CD1c-positive myeloid dendritic cell (primary cell): ENCODE measurements around the gene CCDC68.
"Not testable (repeated sequence)": the region's sequence is repeated elsewhere in the genome, so short reads cannot be mapped to it uniquely, and the experiment has no call there.

ENCODE experiments used
- DNase-seq: peaks from one replicate; pipeline ENCODE4 v3.0.0-alpha.2; 2016; ENCODE audit errors: extremely low spot score

CCDC68 gene

GRCh38 chr18:54958704-54959625, at the start of gene CCDC68:
Gene CCDC68 (minus strand): TSS chr18:54959461. CDS start chr18:54942791, 16,670 bp downstream.
- DNase-seq, result no peak

GRCh38 chr18:55007602-55008001, 48.3 kb upstream of the CCDC68 start:
- DNase-seq, result no peak

- no peak for DNase-seq
These were observed 44.4 kb upstream of the CCDC68 start for GRCh38 chr18:55003695-55004094.

- no peak for DNase-seq
These were observed 43.0 kb upstream of the CCDC68 start for GRCh38 chr18:55002261-55002660.

GRCh38 chr18:55001394-55002024, 42.2 kb upstream of the CCDC68 start:
- no peak for DNase-seq

GRCh38 chr18:55000529-55000928, 41.3 kb upstream of the CCDC68 start:
- no peak for DNase-seq

GRCh38 chr18:54999016-54999415, 39.8 kb upstream of the CCDC68 start:
- DNase-seq, result no peak

GRCh38 chr18:54995421-54996143, 36.3 kb upstream of the CCDC68 start:
- DNase-seq, result no peak

GRCh38 chr18:54991981-54992380, 32.7 kb upstream of the CCDC68 start:
- DNase-seq, result no peak

- DNase-seq, result no peak
These were observed 25.6 kb upstream of the CCDC68 start for GRCh38 chr18:54984908-54985307.

GRCh38 chr18:54983791-54984190, 24.5 kb upstream of the CCDC68 start:
- no peak for DNase-seq

- peak; percentile 74 for DNase-seq
These were observed 23.9 kb upstream of the CCDC68 start for GRCh38 chr18:54983041-54983686.

- DNase-seq, result no peak
These were observed 21.8 kb upstream of the CCDC68 start for GRCh38 chr18:54981076-54981475.

GRCh38 chr18:54975598-54975997, 16.3 kb upstream of the CCDC68 start:
- no peak for DNase-seq

- no peak for DNase-seq
These were observed 13.8 kb upstream of the CCDC68 start for GRCh38 chr18:54973046-54973445.

GRCh38 chr18:54968807-54969206, 9.5 kb upstream of the CCDC68 start:
- peak; percentile 56 for DNase-seq

GRCh38 chr18:54968237-54968636, 9.0 kb upstream of the CCDC68 start:
- DNase-seq, result not testable (repeated sequence)

GRCh38 chr18:54967786-54968185, 8.5 kb upstream of the CCDC68 start:
- no peak for DNase-seq

GRCh38 chr18:54964741-54965140, 5.5 kb upstream of the CCDC68 start:
- DNase-seq, result peak; percentile 44

- no peak for DNase-seq
These were observed 3.8 kb upstream of the CCDC68 start for GRCh38 chr18:54962919-54963645.

- no peak for DNase-seq
These were observed 2.6 kb upstream of the CCDC68 start for GRCh38 chr18:54961868-54962267.
